ENCODE data around the gene AXIN1.

The AXIN1 gene

DNA sequence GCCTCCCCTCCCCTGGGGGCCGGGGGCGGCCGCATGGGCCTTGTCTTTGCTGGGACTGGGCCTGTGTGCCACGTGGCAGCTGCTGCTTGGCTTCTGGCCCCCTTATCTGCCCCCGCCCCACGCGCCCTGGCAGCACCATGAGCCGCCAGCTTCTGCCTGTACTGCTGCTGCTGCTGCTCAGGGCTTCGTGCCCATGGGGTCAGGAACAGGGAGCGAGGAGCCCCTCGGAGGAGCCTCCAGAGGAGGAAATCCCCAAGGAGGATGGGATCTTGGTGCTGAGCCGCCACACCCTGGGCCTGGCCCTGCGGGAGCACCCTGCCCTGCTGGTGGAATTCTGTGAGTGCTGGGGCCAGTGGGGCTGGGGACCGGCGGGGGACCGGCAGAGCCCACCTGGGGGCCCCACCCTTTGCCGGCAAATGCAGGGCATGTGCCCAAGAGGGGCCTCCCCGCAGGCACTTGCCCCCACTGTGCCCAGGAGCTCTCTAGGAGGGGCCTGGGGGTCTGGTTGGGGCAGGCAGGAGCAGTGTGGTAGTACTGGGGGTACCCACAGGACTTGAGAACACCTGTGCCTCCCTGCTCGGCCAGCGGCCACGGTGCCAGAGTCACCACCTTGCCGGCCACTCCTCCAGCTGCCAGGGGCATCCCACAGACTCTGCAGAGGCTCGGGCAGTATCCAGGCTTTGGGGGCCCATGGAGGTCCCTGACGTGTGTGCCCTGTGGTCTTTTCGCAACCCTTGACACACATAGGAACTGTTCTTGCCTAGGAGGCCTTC lies 69.3 kb downstream of the AXIN1 start, which contains the start of gene PDIA2:
Gene PDIA2 (plus strand): TSS at position 132 of the 773 bp plus-strand sequence. CDS start 6 bp downstream, at position 138.
- no peak for TF ChIP-seq CTCF (conservative IDR thresholded peaks at IDR 0.05; ENCODE audit: low read length)
- no peak for DNase-seq (ENCODE audit: low read depth)
- H3K4me3 ChIP-seq (ENCODE audit: low read length), result no peak within 1 kb of the TSS

GRCh38 chr16:282491-282890 lies 70.0 kb downstream of the AXIN1 start:
- no peak for DNase-seq (ENCODE audit: low read depth)
- no peak overlapping the region for H3K4me3 ChIP-seq (ENCODE audit: low read length)
- TF ChIP-seq CTCF (conservative IDR thresholded peaks at IDR 0.05; ENCODE audit: low read length), result no peak

GRCh38 chr16:281660-282255 lies 70.8 kb downstream of the AXIN1 start:
- no peak for TF ChIP-seq CTCF (conservative IDR thresholded peaks at IDR 0.05; ENCODE audit: low read length)
- DNase-seq (ENCODE audit: low read depth), result no peak
- no peak overlapping the region for H3K4me3 ChIP-seq (ENCODE audit: low read length)

GRCh38 chr16:280991-281659 lies 71.4 kb downstream of the AXIN1 start:
- H3K4me3 ChIP-seq (ENCODE audit: low read length), result no peak overlapping the region
- no peak for DNase-seq (ENCODE audit: low read depth)
- no peak for TF ChIP-seq CTCF (conservative IDR thresholded peaks at IDR 0.05; ENCODE audit: low read length)

- DNase-seq (ENCODE audit: low read depth), result no peak
- no peak within 1 kb of the TSS for H3K4me3 ChIP-seq (ENCODE audit: low read length)
These were observed 72.0 kb downstream of the AXIN1 start, which contains the start of gene ARHGDIG for GRCh38 chr16:280552-280951. Gene ARHGDIG (plus strand): TSS chr16:280591. CDS start chr16:280681, 90 bp downstream.

GRCh38 chr16:280005-280460 lies 72.5 kb downstream of the AXIN1 start:
- no peak for DNase-seq (ENCODE audit: low read depth)
- TF ChIP-seq CTCF (conservative IDR thresholded peaks at IDR 0.05; ENCODE audit: low read length), result no peak
- no peak overlapping the region for H3K4me3 ChIP-seq (ENCODE audit: low read length)

More at GRCh38 chr16:280552-280951, 72.0 kb downstream of the AXIN1 start, which contains the start of gene ARHGDIG:
- TF ChIP-seq CTCF (conservative IDR thresholded peaks at IDR 0.05; ENCODE audit: low read length), result no peak
